ENCODE measurements around the gene CYP2C8.
"Not testable (repeated sequence)": the region's sequence is repeated elsewhere in the genome, so short reads cannot be mapped to it uniquely, and the experiment has no call there.

CYP2C8 gene

DNA sequence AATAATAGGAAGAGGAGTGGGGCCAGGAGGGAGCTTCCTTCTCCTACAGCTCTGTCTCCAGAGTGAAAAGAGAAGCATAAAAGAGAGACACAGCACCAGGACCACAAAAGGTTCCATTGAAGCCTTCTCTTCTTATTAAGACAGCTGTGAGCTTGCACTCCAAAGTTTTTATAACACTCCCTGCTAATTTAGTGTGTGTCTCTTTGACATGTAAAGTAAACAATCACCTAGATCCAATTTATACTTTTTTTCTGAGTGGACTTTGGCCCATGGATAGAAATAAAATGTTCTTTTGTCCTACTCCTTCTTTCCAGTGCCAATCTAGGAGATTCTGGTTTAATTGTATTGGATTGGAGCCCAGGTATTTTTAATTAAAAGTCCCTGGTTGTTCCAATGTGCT is at the start of gene CYP2C8:
CYP2C8 (minus strand) TSS at position 212 of the 400 bp plus-strand sequence; CDS start at position 117, 95 bp downstream.
- H3K27ac Mint-ChIP-seq, result no peak within 1 kb of the TSS
- no peaks in the 10 kb centered on the region for H3K36me3 Mint-ChIP-seq
- H3K4me3 Mint-ChIP-seq, result no peak within 1 kb of the TSS
- H3K27me3 Mint-ChIP-seq, result no peaks in the 10 kb centered on the region
- H3K9me3 Mint-ChIP-seq, result no peaks in the 10 kb centered on the region
- H3K4me1 Mint-ChIP-seq, result no peaks in the 10 kb centered on the region

DNA sequence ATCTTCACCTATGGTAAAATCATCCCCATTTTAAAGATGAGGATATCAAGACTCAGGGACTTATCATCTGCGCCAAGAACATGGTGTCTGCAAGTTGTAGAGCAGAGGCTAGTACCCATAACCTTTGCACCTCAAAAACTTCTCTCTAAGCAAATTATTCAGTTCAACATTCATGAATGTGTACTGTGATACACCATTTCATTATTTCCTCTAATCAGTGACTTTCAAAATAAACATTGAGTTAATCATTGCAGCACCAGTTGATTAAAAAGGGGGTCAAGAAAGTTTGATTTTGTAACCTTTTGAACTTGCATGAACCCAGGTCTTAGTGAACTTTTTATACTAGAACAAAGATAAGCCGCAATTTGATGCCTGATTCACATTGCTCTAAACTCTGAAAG is 47.6 kb upstream of the CYP2C8 start:
- Mint-ChIP-seq H3K36me3 (no peaks in the 10 kb centered on the region), H3K27ac (no peak overlapping the region), H3K4me1 (no peaks in the 10 kb centered on the region), H3K4me3 (no peak overlapping the region), H3K9me3 (peaks cover 28% of the 10 kb centered on the region), H3K27me3 (peaks cover 2% of the 10 kb centered on the region)

DNA sequence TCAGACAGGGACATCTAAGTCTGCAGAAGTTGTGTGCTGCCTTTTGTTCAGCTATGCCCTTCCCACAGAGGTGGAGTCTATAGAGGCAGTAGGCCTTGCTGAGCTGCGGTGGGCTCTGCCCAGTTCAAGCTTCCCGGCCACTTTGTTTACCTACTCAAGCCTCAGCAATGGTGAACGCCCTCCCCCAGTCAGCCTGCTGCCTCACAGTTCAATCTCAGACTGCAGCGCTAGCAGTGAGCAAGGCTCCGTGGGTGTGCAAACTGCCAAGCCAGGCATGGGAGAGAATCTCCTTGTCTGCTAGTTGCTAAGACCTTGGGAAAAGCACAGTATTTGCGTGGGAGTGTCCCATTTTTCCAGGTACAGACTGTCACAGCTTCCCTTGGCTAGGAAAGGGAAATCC is 41.5 kb upstream of the CYP2C8 start:
- H3K4me3 Mint-ChIP-seq, H3K27ac Mint-ChIP-seq, H3K36me3 Mint-ChIP-seq, H3K27me3 Mint-ChIP-seq, H3K4me1 Mint-ChIP-seq: not testable (repeated sequence)
- peaks cover 24% of the 10 kb centered on the region for H3K9me3 Mint-ChIP-seq

DNA sequence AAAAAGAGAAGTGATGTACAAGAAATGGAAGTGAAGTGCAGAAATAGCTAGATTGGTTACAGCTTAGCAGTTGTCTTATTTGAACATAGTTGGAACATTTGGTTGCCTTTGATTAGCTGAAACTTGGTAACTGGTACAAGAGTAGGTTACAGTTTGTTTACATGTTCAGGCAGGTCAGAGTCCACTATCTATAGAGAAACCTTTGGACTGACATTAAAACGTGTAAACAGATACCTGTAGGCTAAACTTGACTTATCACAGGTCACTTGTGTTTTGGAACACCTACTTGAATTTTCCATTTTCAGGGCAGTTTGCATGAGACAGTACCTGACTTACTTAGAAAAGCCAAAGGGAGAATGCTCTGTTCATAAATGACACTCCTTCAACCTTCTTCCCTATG is 28.5 kb upstream of the CYP2C8 start:
- no peaks in the 10 kb centered on the region for H3K9me3 Mint-ChIP-seq
- no peak overlapping the region for H3K4me3 Mint-ChIP-seq
- H3K27me3 Mint-ChIP-seq, result no peaks in the 10 kb centered on the region
- no peak overlapping the region for H3K27ac Mint-ChIP-seq
- H3K4me1 Mint-ChIP-seq, result no peaks in the 10 kb centered on the region
- H3K36me3 Mint-ChIP-seq, result no peaks in the 10 kb centered on the region

DNA sequence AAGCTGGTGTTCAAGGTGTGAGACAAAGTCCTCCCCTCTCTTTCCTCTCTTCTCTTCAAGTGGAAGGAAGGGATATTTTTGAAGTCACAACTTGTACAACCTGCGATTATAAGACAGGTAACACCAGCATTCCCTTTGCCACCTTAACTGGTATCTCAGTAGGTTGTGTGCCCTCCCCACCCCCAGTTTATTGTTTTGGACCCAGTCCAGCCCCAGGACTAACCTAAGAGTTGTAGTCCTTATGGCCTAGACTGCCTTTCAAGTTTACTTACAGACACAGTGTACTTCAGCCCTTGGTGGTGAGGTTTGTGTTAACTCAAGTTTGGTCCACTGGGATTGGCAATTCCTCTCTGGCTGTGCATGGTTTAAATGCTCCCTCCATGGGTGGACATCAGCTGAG is 26.8 kb upstream of the CYP2C8 start:
- Mint-ChIP-seq H3K4me1 (no peaks in the 10 kb centered on the region), H3K9me3 (no peaks in the 10 kb centered on the region), H3K4me3 (no peak overlapping the region), H3K36me3 (no peaks in the 10 kb centered on the region), H3K27me3 (no peaks in the 10 kb centered on the region), H3K27ac (no peak overlapping the region)

DNA sequence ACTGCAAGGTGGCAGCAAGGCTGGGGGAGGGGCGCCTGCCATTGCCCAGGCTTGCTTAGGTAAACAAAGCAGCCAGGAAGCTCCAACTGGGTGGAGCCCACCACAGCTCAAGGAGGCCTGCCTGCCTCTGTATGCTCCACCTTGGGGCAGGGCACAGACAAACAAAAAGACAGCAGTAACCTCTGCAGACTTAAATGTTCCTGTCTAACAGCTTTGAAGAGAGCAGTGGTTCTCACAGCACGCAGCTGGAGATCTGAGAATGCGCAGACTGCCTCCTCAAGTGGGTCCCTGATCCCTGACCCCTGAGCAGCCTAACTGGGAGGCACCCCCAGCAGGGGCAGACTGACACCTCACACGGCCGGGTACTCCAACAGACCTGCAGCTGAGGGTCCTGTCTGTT is 10.3 kb upstream of the CYP2C8 start:
- not testable (repeated sequence) for H3K4me3 Mint-ChIP-seq, H3K36me3 Mint-ChIP-seq, H3K4me1 Mint-ChIP-seq, H3K9me3 Mint-ChIP-seq, H3K27ac Mint-ChIP-seq, H3K27me3 Mint-ChIP-seq

DNA sequence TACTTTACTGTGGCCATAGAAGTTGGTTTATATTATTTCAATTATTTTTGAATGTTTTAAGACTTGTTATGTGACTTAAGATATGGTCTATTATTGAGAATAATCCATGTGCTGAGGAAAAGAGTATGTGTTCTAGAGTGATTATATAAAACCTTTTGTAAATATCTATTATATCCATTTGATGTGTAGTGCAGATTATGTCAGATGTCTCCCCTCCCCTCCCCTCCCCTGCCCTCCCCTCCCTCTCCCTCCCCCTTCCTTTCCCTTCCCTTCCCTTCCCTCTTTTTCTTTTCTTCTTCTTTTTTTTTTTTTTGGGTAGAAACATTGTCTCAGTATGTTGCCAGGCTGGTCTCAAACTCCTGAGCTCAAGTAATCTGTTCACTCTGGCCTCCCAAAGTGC is 8.3 kb upstream of the CYP2C8 start:
- no peak overlapping the region for H3K4me3 Mint-ChIP-seq
- no peaks in the 10 kb centered on the region for H3K4me1 Mint-ChIP-seq
- peaks cover 5% of the 10 kb centered on the region for H3K27me3 Mint-ChIP-seq
- H3K27ac Mint-ChIP-seq, result no peak overlapping the region
- H3K36me3 Mint-ChIP-seq, result no peaks in the 10 kb centered on the region
- peaks cover 5% of the 10 kb centered on the region for H3K9me3 Mint-ChIP-seq

DNA sequence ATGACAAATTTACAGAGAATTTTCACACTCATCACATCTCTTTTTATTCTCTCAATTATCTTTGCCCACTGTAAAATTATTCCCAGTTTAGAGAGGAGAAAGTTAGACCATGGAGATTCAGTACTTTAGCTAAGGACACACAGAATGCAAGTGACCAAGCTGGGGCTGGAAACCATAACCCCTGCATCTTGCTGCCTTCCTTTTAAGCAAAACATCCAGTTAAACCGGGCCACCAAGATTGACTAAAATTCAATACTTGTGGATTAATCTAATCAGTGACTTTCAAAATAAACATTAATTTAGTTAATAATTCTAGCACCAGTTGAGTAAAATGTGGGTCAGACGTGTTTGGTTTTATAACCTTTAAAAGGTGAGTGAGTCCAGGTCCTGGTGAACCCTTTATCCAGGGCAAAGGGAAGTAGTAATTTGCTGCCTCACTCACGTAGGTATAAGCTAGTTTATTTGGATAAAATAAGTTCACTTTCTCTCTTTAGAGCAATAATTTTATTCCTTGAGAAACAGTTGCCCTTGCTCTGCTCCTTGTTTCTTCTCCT is 1.9 kb upstream of the CYP2C8 start:
- Mint-ChIP-seq H3K27me3 (no peaks in the 10 kb centered on the region), H3K9me3 (no peaks in the 10 kb centered on the region), H3K4me3 (no peak overlapping the region), H3K36me3 (no peaks in the 10 kb centered on the region), H3K27ac (no peak overlapping the region), H3K4me1 (no peaks in the 10 kb centered on the region)

DNA sequence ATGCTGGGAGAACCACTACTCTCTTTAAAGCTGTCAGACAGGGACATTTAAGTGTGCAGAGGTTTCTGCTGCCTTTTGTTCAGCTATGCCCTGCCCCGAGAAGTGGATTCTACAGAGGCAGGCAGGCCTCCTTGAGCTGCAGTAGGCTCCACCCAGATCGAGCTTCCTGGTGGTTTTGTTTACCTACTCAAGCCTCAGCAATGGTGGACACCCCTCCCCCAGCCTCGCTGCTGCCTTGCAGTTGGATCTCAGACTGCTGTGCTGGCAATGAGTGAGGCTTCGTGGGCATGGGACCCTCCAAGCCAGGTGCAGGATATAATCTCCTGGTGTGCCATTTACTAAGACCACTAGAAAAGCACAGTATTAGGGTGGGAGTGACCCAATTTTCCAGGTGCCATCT is 5.2 kb downstream of the CYP2C8 start:
- H3K9me3 Mint-ChIP-seq, H3K36me3 Mint-ChIP-seq, H3K4me1 Mint-ChIP-seq, H3K4me3 Mint-ChIP-seq, H3K27me3 Mint-ChIP-seq, H3K27ac Mint-ChIP-seq: not testable (repeated sequence)

DNA sequence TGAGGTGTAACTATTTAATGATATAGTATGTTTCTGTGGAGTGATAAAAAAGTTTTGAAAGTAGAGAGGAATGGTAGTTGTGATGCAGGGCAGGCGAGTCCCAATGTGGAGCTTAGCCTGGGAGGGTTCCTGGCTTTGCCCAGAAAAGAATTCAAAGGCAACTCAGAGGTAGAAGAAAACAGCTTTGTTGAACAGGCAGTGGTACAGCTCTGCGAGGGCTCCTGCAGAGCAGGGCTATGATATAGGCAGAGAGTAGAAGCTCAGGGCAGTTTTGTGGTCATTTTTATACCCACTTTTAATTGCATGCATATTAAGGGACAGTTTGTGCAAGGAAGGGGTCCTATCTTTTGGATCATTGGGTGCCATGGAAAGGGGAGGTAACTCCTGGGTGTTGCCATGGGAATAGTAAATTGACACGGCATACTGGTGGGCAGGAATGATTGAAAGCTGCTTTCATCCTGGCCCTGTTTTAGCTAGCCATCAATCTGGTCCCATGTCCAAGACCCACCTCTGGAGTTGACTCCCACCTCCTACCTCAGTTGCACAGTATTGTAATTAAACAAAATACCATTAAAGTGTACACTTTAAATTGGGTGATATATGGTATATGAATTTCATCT is 12.4 kb downstream of the CYP2C8 start:
- no peaks in the 10 kb centered on the region for H3K27me3 Mint-ChIP-seq
- H3K4me1 Mint-ChIP-seq, result no peaks in the 10 kb centered on the region
- H3K4me3 Mint-ChIP-seq, result no peak overlapping the region
- no peaks in the 10 kb centered on the region for H3K9me3 Mint-ChIP-seq
- H3K36me3 Mint-ChIP-seq, result no peaks in the 10 kb centered on the region
- H3K27ac Mint-ChIP-seq, result no peak overlapping the region

DNA sequence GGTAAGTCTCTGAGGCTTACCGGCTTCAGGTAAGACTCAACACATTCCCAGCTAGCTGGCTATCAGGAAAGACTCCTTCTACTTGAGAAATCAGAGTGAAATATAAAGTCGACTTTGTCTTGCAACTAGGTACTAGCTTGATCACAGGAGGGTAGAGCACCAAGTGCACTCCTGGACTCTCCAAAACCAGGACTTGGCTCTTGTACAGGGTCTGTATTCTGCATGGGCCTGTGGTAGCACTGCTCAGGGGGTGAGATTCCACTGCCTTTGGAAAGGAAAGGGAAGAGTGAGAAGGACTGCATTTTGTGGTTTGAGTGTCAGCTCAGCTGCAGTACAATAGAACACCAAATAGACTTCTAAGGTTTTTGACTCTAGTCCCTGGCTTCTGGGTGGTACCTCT is 19.4 kb downstream of the CYP2C8 start:
- Mint-ChIP-seq H3K36me3 (no peaks in the 10 kb centered on the region), H3K4me1 (no peaks in the 10 kb centered on the region), H3K9me3 (peaks cover 8% of the 10 kb centered on the region), H3K27ac (no peak overlapping the region), H3K4me3 (no peak overlapping the region), H3K27me3 (no peaks in the 10 kb centered on the region)

DNA sequence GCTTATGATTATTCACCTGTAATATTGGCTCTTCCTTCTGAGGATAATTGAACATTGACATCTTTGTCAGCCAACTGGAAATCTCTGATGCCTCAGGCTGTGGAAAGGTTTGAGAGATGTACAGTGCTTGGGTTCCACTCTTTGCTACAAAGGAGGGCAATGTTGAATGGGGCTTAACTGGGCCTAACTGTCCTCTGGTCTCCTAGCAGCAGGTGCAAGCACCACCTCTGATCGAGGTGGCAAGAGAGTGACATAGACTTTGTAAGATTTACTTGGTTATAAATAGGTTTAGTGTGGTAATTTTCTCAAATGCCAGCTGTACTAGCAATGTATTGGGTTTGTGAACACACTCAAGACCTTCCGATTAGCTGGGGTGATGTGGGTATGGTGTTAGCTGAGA is 21.1 kb downstream of the CYP2C8 start:
- H3K4me3 Mint-ChIP-seq, result no peak overlapping the region
- no peak overlapping the region for H3K27ac Mint-ChIP-seq
- H3K9me3 Mint-ChIP-seq, result peaks cover 8% of the 10 kb centered on the region
- no peaks in the 10 kb centered on the region for H3K36me3 Mint-ChIP-seq
- no peaks in the 10 kb centered on the region for H3K27me3 Mint-ChIP-seq
- H3K4me1 Mint-ChIP-seq, result no peaks in the 10 kb centered on the region

DNA sequence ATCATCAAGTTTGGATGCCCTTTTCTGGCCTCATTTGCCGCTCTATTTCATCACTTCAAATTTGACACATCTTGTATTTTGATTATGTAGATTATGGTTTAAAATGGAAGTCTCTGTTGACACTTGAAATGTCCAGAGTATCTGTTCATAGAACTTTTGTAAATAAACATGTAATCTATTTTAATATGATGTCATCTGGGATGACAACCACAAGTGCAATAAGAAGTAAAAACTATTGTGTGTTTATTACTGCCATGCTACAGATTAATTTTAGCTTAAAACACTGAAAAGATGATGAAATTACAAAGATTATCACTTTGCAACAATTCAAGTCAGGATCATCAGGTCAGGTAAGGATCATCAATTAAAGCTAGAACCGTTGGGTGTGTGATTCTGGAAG is 30.0 kb downstream of the CYP2C8 start:
- Mint-ChIP-seq H3K4me1 (no peaks in the 10 kb centered on the region), H3K27me3 (no peaks in the 10 kb centered on the region), H3K36me3 (no peaks in the 10 kb centered on the region)

DNA sequence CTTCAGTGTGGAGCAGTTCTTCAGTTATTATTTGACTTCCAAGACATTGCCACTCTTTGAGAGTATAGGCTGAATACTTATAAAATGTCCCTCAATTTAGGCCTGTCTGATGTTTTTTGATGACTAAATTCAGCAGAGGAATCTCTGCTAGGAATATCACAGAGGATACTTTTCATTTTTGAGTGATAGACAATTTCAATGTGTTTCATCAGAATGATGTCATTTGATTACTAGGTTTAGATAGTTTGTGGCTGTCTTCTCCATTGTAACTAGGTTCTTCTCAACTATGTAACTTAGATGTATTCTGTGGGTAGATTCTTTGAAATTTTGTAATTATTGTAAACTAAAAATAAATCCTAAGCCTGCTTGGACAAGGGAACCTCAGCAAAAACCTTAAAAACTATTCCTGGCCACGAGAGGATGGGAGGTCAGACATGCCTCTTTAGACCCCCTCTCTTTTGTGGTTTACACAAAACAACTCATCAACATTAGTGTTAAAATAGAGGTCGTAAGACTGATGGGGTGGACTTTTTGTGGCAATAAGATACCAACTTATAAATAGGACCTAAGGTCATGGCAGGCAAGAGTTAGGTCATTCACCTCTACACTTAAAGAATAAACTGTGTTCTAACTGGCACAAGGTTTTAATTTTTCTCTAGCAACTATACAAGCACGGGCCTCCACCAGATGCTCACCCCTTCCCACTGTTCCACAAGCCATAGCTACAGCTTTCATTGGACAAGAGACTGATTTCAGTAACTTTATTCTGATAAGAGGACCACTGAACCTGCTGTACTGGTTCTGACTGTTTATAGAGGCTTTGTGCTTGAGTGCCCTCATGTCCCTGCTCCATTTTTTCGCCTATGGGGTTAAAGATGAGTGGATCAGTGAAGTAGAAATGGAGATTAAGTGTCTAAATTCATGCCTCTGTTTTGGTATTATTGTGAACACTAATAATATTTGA is 33.7 kb downstream of the CYP2C8 start:
- Mint-ChIP-seq H3K27ac (no peak overlapping the region), H3K27me3 (no peaks in the 10 kb centered on the region), H3K4me1 (no peaks in the 10 kb centered on the region), H3K4me3 (no peak overlapping the region), H3K9me3 (peaks cover 10% of the 10 kb centered on the region), H3K36me3 (no peaks in the 10 kb centered on the region)

More for the DNA sequence above, 30.0 kb downstream of the CYP2C8 start:
- Mint-ChIP-seq H3K9me3 (no peaks in the 10 kb centered on the region), H3K27ac (no peak overlapping the region), H3K4me3 (no peak overlapping the region)

DNA sequence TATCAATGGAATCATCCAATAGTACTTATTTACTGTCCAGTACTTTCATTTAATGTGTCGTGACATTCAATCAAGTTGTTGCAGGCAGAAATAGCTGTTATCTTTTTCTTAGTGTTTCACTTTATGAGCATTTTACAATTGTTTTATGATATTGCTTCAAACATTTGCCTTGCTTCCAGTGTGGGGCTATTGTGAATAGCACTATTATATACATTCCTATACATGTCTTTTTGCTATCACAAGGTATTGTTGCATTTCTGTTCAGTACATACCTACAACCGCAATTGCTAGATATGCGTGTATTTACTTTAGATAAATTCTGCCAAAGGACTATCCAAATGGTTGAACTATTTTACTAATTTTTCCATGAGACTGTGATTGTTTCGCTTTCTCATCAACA is 34.9 kb downstream of the CYP2C8 start:
- Mint-ChIP-seq H3K9me3 (peaks cover 10% of the 10 kb centered on the region), H3K27ac (no peak overlapping the region), H3K4me1 (no peaks in the 10 kb centered on the region), H3K36me3 (no peaks in the 10 kb centered on the region), H3K4me3 (no peak overlapping the region), H3K27me3 (no peaks in the 10 kb centered on the region)

DNA sequence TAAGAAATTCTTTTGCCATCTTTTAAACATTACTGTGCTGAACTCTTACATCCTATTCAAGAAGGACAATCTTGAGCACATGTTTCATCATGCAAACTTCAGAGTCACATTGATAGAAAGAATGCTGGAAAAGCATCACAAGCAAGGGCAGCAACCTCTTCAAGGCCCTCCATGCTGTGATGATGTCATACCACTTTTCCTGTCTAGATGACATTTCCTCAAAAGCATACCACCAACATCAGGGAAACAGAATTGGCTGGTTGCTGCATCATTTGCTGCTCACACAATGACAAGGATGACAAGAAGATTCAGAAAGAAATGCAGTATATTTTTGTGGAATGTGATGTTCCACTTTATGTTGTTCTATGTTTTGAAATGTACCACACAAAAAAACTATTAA is 37.6 kb downstream of the CYP2C8 start:
- Mint-ChIP-seq H3K36me3 (no peaks in the 10 kb centered on the region), H3K4me3 (no peak overlapping the region), H3K9me3 (peaks cover 19% of the 10 kb centered on the region), H3K27ac (no peak overlapping the region), H3K4me1 (no peaks in the 10 kb centered on the region), H3K27me3 (no peaks in the 10 kb centered on the region)
